Immature natural killer cell (primary cell): Measurements from ENCODE around the gene SPINK13. TPM values are rescaled to one million over a fixed set of nuclear protein-coding genes. Genes with fewer than 3 reads are reported as not detected.

Experiments used
- DNase-seq, 3 donors: peaks; one replicate each; pipeline ENCODE4 v3.0.0; 2022; ENCODE audit warnings: mixed read lengths in 1 of 3
- H3K27ac Mint-ChIP-seq, 6 donors: one replicate each; pipeline ENCODE4 v1.8.0; 2020; ENCODE audit warnings: mixed read lengths in 6 of 6, mild to moderate bottlenecking in 5 of 6, inconsistent platforms in 4 of 6, moderate library complexity in 3 of 6
- H3K27me3 Mint-ChIP-seq, 3 donors: one replicate each; pipeline ENCODE4 v1.8.0; 2020 to 2021; ENCODE audit warnings: low read depth in 3 of 3, mild to moderate bottlenecking in 3 of 3, mixed read lengths in 3 of 3, moderate library complexity in 3 of 3, inconsistent platforms in 1 of 3
- H3K36me3 Mint-ChIP-seq, 3 donors: one replicate each; pipeline ENCODE4 v1.8.0; 2020; ENCODE audit warnings: mixed read lengths in 3 of 3, inconsistent platforms in 2 of 3, mild to moderate bottlenecking in 2 of 3
- H3K4me1 Mint-ChIP-seq, 2 donors: one replicate each; pipeline ENCODE4 v1.8.0; 2020; ENCODE audit warnings: inconsistent platforms in 2 of 2, mild to moderate bottlenecking in 2 of 2, mixed read lengths in 2 of 2, moderate library complexity in 1 of 2
- H3K4me3 Mint-ChIP-seq, 5 donors: one replicate each; pipeline ENCODE4 v1.8.0; 2020; ENCODE audit warnings: mild to moderate bottlenecking in 5 of 5, mixed read lengths in 5 of 5, inconsistent platforms in 3 of 5, moderate library complexity in 3 of 5
- H3K9me3 Mint-ChIP-seq, 6 donors: one replicate each; pipeline ENCODE4 v1.8.0; 2020; ENCODE audit warnings: mild to moderate bottlenecking in 6 of 6, mixed read lengths in 6 of 6, inconsistent platforms in 4 of 6, moderate library complexity in 3 of 6
- polyA plus RNA-seq, 3 donors: library from polyadenylated mRNA; unstranded; fragments of 300-500 nt; fragmentation: Illumina TruSeq; gene quantifications; one replicate each; pipeline ENCODE4 v1.2.3, GENCODE V29; 2021

The SPINK13 gene
- polyA plus RNA-seq, 3 donors from 2014 or later = not detected

- Mint-ChIP-seq H3K36me3 (no peaks in the 10 kb centered on the region), H3K27me3 (peaks cover 0 to 2% (median 2%) of the 10 kb centered on the region in 3 donors), H3K9me3 (peaks cover 0 to 12% (median 7%) of the 10 kb centered on the region in 6 donors), H3K27ac (no peak within 1 kb of the TSS), H3K4me3 (no peak within 1 kb of the TSS), H3K4me1 (no peaks in the 10 kb centered on the region)
- DNase-seq = no peak
Observed at GRCh38 chr5:148335259-148335658, 66.7 kb downstream of the SPINK13 start, which contains the start of gene SPINK9. Gene SPINK9 (plus strand): TSS chr5:148335559. CDS start chr5:148335614, 55 bp downstream.

Other genes starting within 250 kb of the SPINK13 start
- gene SPINK5, start 204.8 kb upstream of the SPINK13 start, polyA plus RNA-seq = not detected
- not detected for gene SPINK14, start 100.2 kb upstream of the SPINK13 start, polyA plus RNA-seq
- gene SPINK6, start 65.8 kb upstream of the SPINK13 start, polyA plus RNA-seq = not detected
- not detected for gene MARCOL, start 30.3 kb upstream of the SPINK13 start, polyA plus RNA-seq
- not detected for gene SPINK7, start 43.6 kb downstream of the SPINK13 start, polyA plus RNA-seq
- not detected for gene SPINK9, start 66.8 kb downstream of the SPINK13 start, polyA plus RNA-seq
- gene FBXO38, start 115.2 kb downstream of the SPINK13 start, polyA plus RNA-seq = 10 to 100 TPM in 1 of 3 donors, 1 to 10 TPM in 2; 6.4 to 33.4 (median 10.0) TPM